Thyroid gland (tissue), 4 donors: ENCODE measurements around the gene NLGN1. TPM values are rescaled to one million over a fixed set of nuclear protein-coding genes. Genes with fewer than 3 reads are reported as not detected.

Experiments
- DNase-seq, 2 donors: peaks; one replicate each; pipeline ENCODE4 v3.0.0-alpha.2; 2019
- H3K27ac ChIP-seq, 3 donors: fragments of 200-600 bp; sonication (generic); 1 replicate in 2 of 3; 2 replicates in 1 of 3; pipeline ENCODE4 v1.5.1; 2016 to 2019; ENCODE audit warnings: mild to moderate bottlenecking in 1 of 3, moderate library complexity in 1 of 3
- H3K27me3 ChIP-seq: fragments of 200-600 bp; sonication (generic); one replicate; pipeline ENCODE4 v1.5.1; 2019
- H3K36me3 ChIP-seq, 2 donors: fragments of 200-600 bp; sonication (generic); one replicate each; pipeline ENCODE4 v1.5.1; 2016 to 2019
- H3K4me1 ChIP-seq, 2 donors: fragments of 200-600 bp; sonication (generic); one replicate each; pipeline ENCODE4 v1.5.1; 2017 to 2019
- H3K4me3 ChIP-seq, 3 donors: fragments of 200-600 bp; sonication (generic); replicated peaks in 1 of 3; 1 replicate in 2 of 3; 2 replicates in 1 of 3; pipeline ENCODE4 v1.5.1; 2016; ENCODE audit warnings: mild to moderate bottlenecking in 1 of 3
- H3K9me3 ChIP-seq: fragments of 200-600 bp; sonication (generic); one replicate; pipeline ENCODE4 v1.5.1; 2017
- CTCF ChIP-seq, 6 experiments: fragments of 200-600 bp in 3 of 6; fragments of 450-650 bp in 3 of 6; sonication (generic) in 3 of 6; IDR thresholded peaks; one replicate each; pipeline ENCODE4 v1.5.1; 2016 to 2019; ENCODE audit warnings: antibody characterized with exemption in 6 of 6, mild to moderate bottlenecking in 2 of 6, inconsistent platforms in 1 of 6, moderate library complexity in 1 of 6
- POLR2A ChIP-seq, 2 donors: fragments of 450-650 bp; IDR thresholded peaks; one replicate each; pipeline ENCODE4 v1.6.1; 2017; ENCODE audit warnings: antibody characterized with exemption in 2 of 2, mild to moderate bottlenecking in 2 of 2, moderate library complexity in 1 of 2
- WGBS, 2 donors: methylation state at CpG; one replicate each; pipeline ENCODE4 v1.1.5; 2017; 5-methylcytosine and 5-hydroxymethylcytosine counted together
- intact Hi-C: fragments of 100-400 bp; cut with DNase I; formaldehyde crosslinking; loops from one replicate; pipeline ENCODE4 v1.15.1; 2023
- total RNA-seq, 4 donors: library from RNA; depleted of rRNA; stranded (reverse); fragments of >200 nt; gene quantifications; one replicate each; pipeline ENCODE4 v1.2.3, GENCODE V29; 2016

NLGN1 gene
- total RNA-seq, 4 donors from 2014 or later: 2.4 to 13.9 (median 2.9) TPM

DNA sequence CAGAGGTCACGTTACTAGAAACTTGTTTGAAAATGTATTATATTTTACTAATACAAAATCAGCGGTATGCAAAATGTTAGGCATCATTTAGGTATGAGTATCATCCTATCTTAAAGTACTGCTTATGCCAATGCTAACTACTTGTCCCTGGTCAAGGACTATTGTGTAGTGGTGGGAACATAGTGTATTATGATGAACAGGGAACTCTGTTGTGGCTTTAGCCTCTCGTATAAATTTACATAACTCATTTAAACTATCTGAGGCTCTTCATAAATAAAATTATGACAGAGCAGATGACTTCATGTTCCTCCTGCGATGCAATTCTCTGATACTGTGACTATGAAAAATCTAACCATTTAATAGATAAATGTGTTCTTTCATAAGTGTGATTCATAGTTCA is 451.9 kb downstream of the NLGN1 start:
- H3K27me3 ChIP-seq: no peaks in the 10 kb centered on the region
- intact Hi-C loops: no loop called here
- no peak for TF ChIP-seq POLR2A (IDR thresholded peaks at IDR 0.05)
- TF ChIP-seq CTCF (IDR thresholded peaks at IDR 0.05): no peak
- DNase-seq: no peak
- no peaks in the 10 kb centered on the region for H3K36me3 ChIP-seq
- H3K9me3 ChIP-seq: no peaks in the 10 kb centered on the region
- 74 to 80% methylated on average over 4 of the region's 4 CpGs for WGBS, 2 donors
- H3K4me3 ChIP-seq: no peak overlapping the region
- H3K4me1 ChIP-seq: no peaks in the 10 kb centered on the region
- no peak overlapping the region for H3K27ac ChIP-seq

DNA sequence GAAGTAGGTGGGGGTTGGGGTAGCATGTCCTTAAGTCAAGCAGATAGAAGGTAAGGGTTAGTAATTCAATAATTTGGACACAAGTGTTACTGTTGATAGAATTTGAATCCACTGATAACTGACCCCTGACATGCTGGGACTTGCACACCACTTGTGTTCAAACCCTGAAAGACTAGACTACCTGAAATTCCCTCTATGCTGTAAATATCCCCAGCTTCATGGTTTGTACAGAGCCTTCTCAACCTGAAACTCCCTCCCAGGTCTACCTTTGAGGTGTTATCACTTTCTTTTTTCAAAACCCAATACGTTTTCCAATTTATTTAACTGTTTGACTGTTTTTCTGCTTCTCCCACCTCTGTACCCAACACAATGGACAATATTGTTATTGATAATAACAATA is 459.6 kb downstream of the NLGN1 start:
- 73 to 79% methylated on average over 1 of the region's 1 CpG for WGBS, 2 donors
- no peaks in the 10 kb centered on the region for H3K4me1 ChIP-seq
- no peak overlapping the region for H3K27ac ChIP-seq
- H3K27me3 ChIP-seq: no peaks in the 10 kb centered on the region
- intact Hi-C loops: no loop called here
- H3K36me3 ChIP-seq: no peaks in the 10 kb centered on the region
- TF ChIP-seq POLR2A (IDR thresholded peaks at IDR 0.05) (no peak), CTCF (IDR thresholded peaks at IDR 0.05) (no peak)
- DNase-seq: no peak
- no peak overlapping the region for H3K4me3 ChIP-seq
- H3K9me3 ChIP-seq: no peaks in the 10 kb centered on the region

- WGBS, 2 donors: 92 to 93% methylated on average over 1 of the region's 1 CpG
- no peak for TF ChIP-seq CTCF (IDR thresholded peaks at IDR 0.05)
- intact Hi-C loops: no loop called here
- Histone ChIP-seq H3K36me3 (no peaks in the 10 kb centered on the region), H3K4me1 (no peaks in the 10 kb centered on the region), H3K4me3 (no peak overlapping the region), H3K27ac (no peak overlapping the region), H3K9me3 (no peaks in the 10 kb centered on the region), H3K27me3 (no peaks in the 10 kb centered on the region)
- DNase-seq: no peak
These were observed 465.2 kb downstream of the NLGN1 start for GRCh38 chr3:173862701-173863100.

DNA sequence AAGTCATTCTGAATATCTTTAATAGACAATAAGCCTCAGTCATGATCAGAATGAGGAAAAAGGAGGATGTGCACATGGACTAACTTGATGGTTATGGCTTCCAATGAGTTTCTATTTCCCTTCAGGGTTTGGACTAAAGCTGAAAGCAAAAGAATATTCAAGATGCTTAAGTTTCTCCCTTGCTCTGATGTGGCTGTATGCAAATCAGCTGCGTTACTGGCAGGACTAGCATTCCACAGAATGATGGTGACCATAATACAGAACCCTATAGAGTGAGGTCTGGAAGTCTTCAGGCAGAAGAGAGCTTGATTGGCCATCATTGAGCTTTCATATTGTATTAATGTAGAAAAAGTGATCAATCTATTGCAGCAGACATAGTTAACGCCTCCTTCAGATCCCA is 466.0 kb downstream of the NLGN1 start:
- WGBS, 2 donors: 85 to 87% methylated on average over 2 of the region's 2 CpGs
- intact Hi-C loops: no loop called here
- no peaks in the 10 kb centered on the region for H3K36me3 ChIP-seq
- H3K4me1 ChIP-seq: no peaks in the 10 kb centered on the region
- no peak for DNase-seq
- H3K4me3 ChIP-seq: no peak overlapping the region
- no peak overlapping the region for H3K27ac ChIP-seq
- TF ChIP-seq CTCF (IDR thresholded peaks at IDR 0.05) (no peak), POLR2A (IDR thresholded peaks at IDR 0.05) (no peak)
- H3K9me3 ChIP-seq: no peaks in the 10 kb centered on the region
- no peaks in the 10 kb centered on the region for H3K27me3 ChIP-seq

DNA sequence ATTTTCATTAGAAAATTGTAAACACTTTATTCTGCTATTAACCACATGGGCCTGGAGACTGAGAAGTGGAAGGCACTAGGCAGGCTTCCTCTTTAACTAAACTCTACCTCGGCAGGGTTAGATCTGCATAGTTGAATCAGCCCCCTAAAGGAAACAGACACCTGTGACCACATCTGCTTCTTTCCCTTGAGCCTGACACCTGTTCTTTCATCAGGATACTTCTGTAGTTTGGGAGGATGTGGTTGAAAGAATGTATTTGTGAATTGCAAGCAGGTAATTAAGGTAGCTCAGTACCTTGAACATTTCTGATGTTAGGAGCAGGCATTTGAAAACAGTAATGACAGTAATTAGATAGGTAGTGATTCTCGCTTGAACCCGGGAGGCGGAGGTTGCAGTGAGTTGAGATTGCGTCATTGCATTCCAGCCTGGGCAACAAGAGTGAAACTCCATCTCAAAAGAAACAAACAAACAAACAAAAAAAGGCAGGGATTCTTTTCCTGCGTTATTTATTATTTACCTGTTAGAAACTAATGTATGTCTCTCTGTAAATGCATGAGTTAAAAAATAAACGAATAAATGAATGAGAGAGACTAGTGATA is 468.5 kb downstream of the NLGN1 start:
- no peaks in the 10 kb centered on the region for H3K9me3 ChIP-seq
- DNase-seq: no peak
- intact Hi-C loops: no loop called here
- WGBS, 2 donors: 68 to 70% methylated on average over 7 of the region's 7 CpGs
- H3K27ac ChIP-seq: no peak overlapping the region
- H3K27me3 ChIP-seq: no peaks in the 10 kb centered on the region
- TF ChIP-seq POLR2A (IDR thresholded peaks at IDR 0.05) (no peak), CTCF (IDR thresholded peaks at IDR 0.05) (no peak)
- H3K4me3 ChIP-seq: no peak overlapping the region
- no peaks in the 10 kb centered on the region for H3K4me1 ChIP-seq
- H3K36me3 ChIP-seq: no peaks in the 10 kb centered on the region
